Measurements from ENCODE around the gene ATP13A4.
"Not testable (repeated sequence)": the region's sequence is repeated elsewhere in the genome, so short reads cannot be mapped to it uniquely, and the experiment has no call there.

Gene ATP13A4

GRCh38 chr3:193553586-193553985 is 1.1 kb downstream of the ATP13A4 start:
- DNase-seq, result no peak

GRCh38 chr3:193552923-193553322 is 1.8 kb downstream of the ATP13A4 start:
- DNase-seq, result no peak

- no peak for DNase-seq
Observed at GRCh38 chr3:193548406-193548805, 6.3 kb downstream of the ATP13A4 start.

GRCh38 chr3:193546129-193546528 is 8.6 kb downstream of the ATP13A4 start:
- DNase-seq, result no peak

- DNase-seq, result no peak
Observed at GRCh38 chr3:193545304-193545703, 9.4 kb downstream of the ATP13A4 start.

GRCh38 chr3:193544289-193544688 is 10.4 kb downstream of the ATP13A4 start:
- DNase-seq, result peak; percentile 68

GRCh38 chr3:193530231-193531165 is 24.2 kb downstream of the ATP13A4 start:
- no peak for DNase-seq

- DNase-seq, result not testable (repeated sequence)
Observed at GRCh38 chr3:193526085-193526484, 28.6 kb downstream of the ATP13A4 start.

GRCh38 chr3:193522473-193522872 is 32.2 kb downstream of the ATP13A4 start:
- DNase-seq, result no peak

- DNase-seq, result no peak
Observed at GRCh38 chr3:193520738-193521137, 34.0 kb downstream of the ATP13A4 start.

GRCh38 chr3:193515966-193516365 is 38.7 kb downstream of the ATP13A4 start:
- no peak for DNase-seq

GRCh38 chr3:193510154-193510553 is 44.5 kb downstream of the ATP13A4 start:
- DNase-seq, result no peak

GRCh38 chr3:193509103-193509965 is 45.4 kb downstream of the ATP13A4 start:
- no peak for DNase-seq

- DNase-seq, result no peak
Observed at GRCh38 chr3:193508108-193508507, 46.6 kb downstream of the ATP13A4 start.

- DNase-seq, result no peak
Observed at GRCh38 chr3:193507566-193507965, 47.1 kb downstream of the ATP13A4 start.

GRCh38 chr3:193506921-193507320 is 47.8 kb downstream of the ATP13A4 start:
- DNase-seq, result no peak

GRCh38 chr3:193502871-193503270 is 51.8 kb downstream of the ATP13A4 start:
- no peak for DNase-seq

GRCh38 chr3:193499801-193500485 is 54.8 kb downstream of the ATP13A4 start:
- DNase-seq, result no peak

GRCh38 chr3:193499136-193499770 is 55.4 kb downstream of the ATP13A4 start:
- no peak for DNase-seq

- DNase-seq, result no peak
Observed at GRCh38 chr3:193498215-193498614, 56.5 kb downstream of the ATP13A4 start.

GRCh38 chr3:193496658-193497057 is 58.0 kb downstream of the ATP13A4 start:
- no peak for DNase-seq

GRCh38 chr3:193491026-193491425 is 63.7 kb downstream of the ATP13A4 start:
- no peak for DNase-seq

GRCh38 chr3:193490580-193490979 is 64.1 kb downstream of the ATP13A4 start:
- no peak for DNase-seq

All from NCI-H82 (cell line).